Caco-2 (cell line): Measurements from ENCODE around the gene ARHGEF12. TPM values are rescaled to one million over a fixed set of nuclear protein-coding genes. Genes with fewer than 3 reads are reported as not detected.

Experiments used
- BruUV-seq: library from RNA; stranded (reverse); fragments of 400-500 nt; replicated peaks from 2 replicates; lab custom pipeline; 2021; lab: Mats Ljungman, UMichigan
- CTCF ChIA-PET: fragments of 300-600 bp; sonication (Branson Sonifier 250); formaldehyde crosslinking; loops from one replicate; lab custom pipeline; 2022; ENCODE audit warnings: antibody characterized with exemption; lab: Charles Lee
- POLR2A ChIA-PET: fragments of 300-600 bp; sonication (Branson Sonifier 250); formaldehyde crosslinking; loops from one replicate; lab custom pipeline; 2022; ENCODE audit warnings: antibody characterized with exemption; lab: Charles Lee
- DNase-seq, 2 experiments: peaks; one replicate each; pipeline versions ENCODE4 v3.0.0 to v3.0.0-alpha.2; 2020 to 2022
- H3K27me3 ChIP-seq: replicated peaks from 2 replicates; pipeline ENCODE4 v1.6.0; 2011; ENCODE audit warnings: low read length; ENCODE audit not compliant: control insufficient read depth, insufficient read depth
- H3K36me3 ChIP-seq: 2 replicates; pipeline ENCODE4 v1.5.1; 2011; ENCODE audit warnings: low read length; ENCODE audit not compliant: control insufficient read depth, insufficient read depth
- H3K4me1 ChIP-seq: fragments of 250-450 bp; sonication (Bioruptor Pico); 2 replicates; pipeline ENCODE4 v1.5.1; 2020; ENCODE audit warnings: mild to moderate bottlenecking
- H3K4me3 ChIP-seq: 2 replicates; pipeline ENCODE4 v1.5.1; 2011; ENCODE audit warnings: low read depth, mild to moderate bottlenecking, control low read depth, low read length
- H3K9me3 ChIP-seq: fragments of 250-450 bp; sonication (Bioruptor Pico); 2 replicates; pipeline ENCODE4 v1.5.1; 2020; ENCODE audit warnings: mild to moderate bottlenecking, moderate library complexity
- H3K27ac Mint-ChIP-seq: one replicate; pipeline ENCODE4 v1.8.0; 2022; ENCODE audit warnings: mixed read lengths; ENCODE audit not compliant: unreplicated experiment
- H3K27me3 Mint-ChIP-seq: one replicate; pipeline ENCODE4 v1.8.0; 2022; ENCODE audit warnings: mixed read lengths; ENCODE audit not compliant: insufficient read depth, unreplicated experiment
- H3K36me3 Mint-ChIP-seq: one replicate; pipeline ENCODE4 v1.8.0; 2022; ENCODE audit warnings: mild to moderate bottlenecking, mixed read lengths; ENCODE audit not compliant: insufficient read depth, unreplicated experiment
- H3K4me1 Mint-ChIP-seq: one replicate; pipeline ENCODE4 v1.8.0; 2022; ENCODE audit warnings: low read depth, mixed read lengths; ENCODE audit not compliant: unreplicated experiment
- H3K4me3 Mint-ChIP-seq: one replicate; pipeline ENCODE4 v1.8.0; 2022; ENCODE audit warnings: mild to moderate bottlenecking, moderate library complexity, mixed read lengths; ENCODE audit not compliant: unreplicated experiment
- H3K9me3 Mint-ChIP-seq: one replicate; pipeline ENCODE4 v1.8.0; 2022; ENCODE audit warnings: mixed read lengths; ENCODE audit not compliant: unreplicated experiment
- CTCF ChIP-seq, 2 experiments: fragments of 200-600 bp in 1 of 2; IDR thresholded peaks; 1 replicate in 1 of 2; 2 replicates in 1 of 2; pipeline versions ENCODE4 v1.5.1 to v1.8.0; 2011 to 2022; ENCODE audit warnings: antibody characterized with exemption in 1 of 2, control low read depth in 1 of 2, inconsistent platforms in 1 of 2, low read depth in 1 of 2, low read length in 1 of 2, mild to moderate bottlenecking in 1 of 2, moderate library complexity in 1 of 2; ENCODE audit not compliant: insufficient read depth in 1 of 2, severe bottlenecking in 1 of 2, unreplicated experiment in 1 of 2
- intact Hi-C: fragments of 100-400 bp; cut with micrococcal nuclease; formaldehyde crosslinking; loops from one replicate; pipeline ENCODE4 v1.10.0; 2022; ENCODE audit not compliant: unreplicated experiment
- total RNA-seq: library from RNA; stranded (reverse); gene quantifications from 2 replicates; pipeline ENCODE4 v1.2.3, GENCODE V29; 2022

ARHGEF12 gene
- total RNA-seq, 1 experiment from 2014 or later = 89.3 TPM

- POLR2A ChIA-PET = no interaction called here
These were observed 93.9 kb downstream of the ARHGEF12 start for GRCh38 chr11:120430146-120430545.

GRCh38 chr11:120431633-120432032, 95.4 kb downstream of the ARHGEF12 start:
- no TSS peak for BruUV-seq
- Histone ChIP-seq H3K9me3 (no peaks in the 10 kb centered on the region), H3K27me3 (no peaks in the 10 kb centered on the region), H3K4me3 (no peak overlapping the region), H3K36me3 (no peaks in the 10 kb centered on the region), H3K4me1 (no peaks in the 10 kb centered on the region)
- no peak overlapping the region for H3K4me3 Mint-ChIP-seq
- TF ChIP-seq CTCF (IDR thresholded peaks at IDR 0.05; ENCODE audit: insufficient read depth in 1 of 2, low read depth in 1 of 2, low read length in 1 of 2, severe bottlenecking in 1 of 2, unreplicated experiment in 1 of 2) = peak; percentile 61 to 62
- H3K4me1 Mint-ChIP-seq = no peaks in the 10 kb centered on the region
- peak in 1 of 2 experiments; percentile 57 for DNase-seq
- POLR2A ChIA-PET = no interaction called here
- H3K27ac Mint-ChIP-seq = no peak overlapping the region
- H3K27me3 Mint-ChIP-seq = no peaks in the 10 kb centered on the region
- H3K9me3 Mint-ChIP-seq = no peaks in the 10 kb centered on the region
- H3K36me3 Mint-ChIP-seq = peaks cover 30% of the 10 kb centered on the region
- CTCF ChIA-PET = interaction anchor here (1.0 kb wide), 2 partner anchors 41 to 97 kb away, joined by 3 to 10 read pairs; no protein-coding TSS in a partner anchor
- intact Hi-C loops = no loop called here

More at GRCh38 chr11:120430146-120430545, 93.9 kb downstream of the ARHGEF12 start:
- no peaks in the 10 kb centered on the region for H3K4me1 ChIP-seq
- intact Hi-C loops = no loop called here
- no peaks in the 10 kb centered on the region for H3K36me3 ChIP-seq
- no peak overlapping the region for H3K27ac Mint-ChIP-seq
- CTCF ChIA-PET = interaction anchor here (0.5 to 0.6 kb wide), 3 partner anchors 114 to 1562 kb away, joined by 3 to 5 read pairs (median 4); partner anchors contain the start of gene POU2F3
- no peaks in the 10 kb centered on the region for H3K9me3 Mint-ChIP-seq
- peaks cover 35% of the 10 kb centered on the region for H3K36me3 Mint-ChIP-seq
- TF ChIP-seq CTCF (IDR thresholded peaks at IDR 0.05; ENCODE audit: insufficient read depth in 1 of 2, low read depth in 1 of 2, low read length in 1 of 2, severe bottlenecking in 1 of 2, unreplicated experiment in 1 of 2) = no peak
- no peaks in the 10 kb centered on the region for H3K4me1 Mint-ChIP-seq
- H3K4me3 Mint-ChIP-seq = no peak overlapping the region
- no peak for DNase-seq
- H3K27me3 ChIP-seq = no peaks in the 10 kb centered on the region
- H3K4me3 ChIP-seq = no peak overlapping the region
- BruUV-seq = no TSS peak
- H3K27me3 Mint-ChIP-seq = no peaks in the 10 kb centered on the region
- H3K9me3 ChIP-seq = no peaks in the 10 kb centered on the region

- intact Hi-C loops = no loop called here
- no peak overlapping the region for H3K4me3 ChIP-seq
- ChIA-PET POLR2A (no interaction called here), CTCF (interaction anchor here (1.0 kb wide), 2 partner anchors 41 to 97 kb away, joined by 3 to 10 read pairs; no protein-coding TSS in a partner anchor)
- Mint-ChIP-seq H3K9me3 (no peaks in the 10 kb centered on the region), H3K27me3 (no peaks in the 10 kb centered on the region), H3K4me3 (no peak overlapping the region), H3K36me3 (peaks cover 28% of the 10 kb centered on the region), H3K27ac (no peak overlapping the region), H3K4me1 (no peaks in the 10 kb centered on the region)
- BruUV-seq = TSS peak; percentile 3
- TF ChIP-seq CTCF (IDR thresholded peaks at IDR 0.05; ENCODE audit: insufficient read depth in 1 of 2, low read depth in 1 of 2, low read length in 1 of 2, severe bottlenecking in 1 of 2, unreplicated experiment in 1 of 2) = no peak
- no peaks in the 10 kb centered on the region for H3K36me3 ChIP-seq
- no peaks in the 10 kb centered on the region for H3K4me1 ChIP-seq
- DNase-seq = no peak
- H3K27me3 ChIP-seq = no peaks in the 10 kb centered on the region
- H3K9me3 ChIP-seq = no peaks in the 10 kb centered on the region
These were observed 96.1 kb downstream of the ARHGEF12 start for GRCh38 chr11:120432056-120433018.
